Fibroblast of villous mesenchyme (primary cell): ENCODE measurements around the gene ITGA4. TPM values are rescaled to one million over a fixed set of nuclear protein-coding genes. Genes with fewer than 3 reads are reported as not detected.

Experiments
- DNase-seq: peaks from one replicate; pipeline ENCODE4 v3.0.0-alpha.2; 2010; ENCODE audit warnings: low read depth
- H3K4me3 ChIP-seq: 2 replicates; pipeline ENCODE4 v1.5.1; 2011; ENCODE audit warnings: low read depth, mild to moderate bottlenecking, low read length
- total RNA-seq: library from RNA; depleted of rRNA; stranded (reverse); fragments of >200 nt; gene quantifications from 2 replicates; pipeline ENCODE4 v1.2.3, GENCODE V29; 2012
- TF ChIP-seq, protein P1 (sequence below): IDR thresholded peaks from 2 replicates; pipeline ENCODE4 v1.5.1; 2012; ENCODE audit warnings: low read depth, mild to moderate bottlenecking, low read length; ENCODE audit not compliant: insufficient read depth

Gene ITGA4
- total RNA-seq, 1 donor: 132 TPM

DNA sequence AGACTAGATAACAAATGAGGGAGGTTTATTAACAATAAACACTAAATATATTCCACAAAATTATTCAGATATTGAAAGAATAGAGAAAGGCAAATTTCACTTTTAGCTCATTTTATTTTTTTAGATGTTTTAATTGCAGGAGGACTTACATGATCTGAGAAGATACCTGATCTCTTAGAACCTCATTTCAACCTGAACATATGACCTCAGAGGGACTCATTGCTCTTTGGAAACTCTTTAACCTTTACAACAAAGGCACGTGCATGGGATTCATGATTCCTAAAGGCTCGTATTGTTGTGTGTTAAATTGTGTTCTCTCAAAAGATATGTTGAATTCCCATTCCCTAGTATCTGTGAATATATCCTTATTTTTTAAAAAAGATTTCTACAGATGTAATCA, 35.7 kb upstream of the ITGA4 start:
- TF ChIP-seq, protein P1, sequence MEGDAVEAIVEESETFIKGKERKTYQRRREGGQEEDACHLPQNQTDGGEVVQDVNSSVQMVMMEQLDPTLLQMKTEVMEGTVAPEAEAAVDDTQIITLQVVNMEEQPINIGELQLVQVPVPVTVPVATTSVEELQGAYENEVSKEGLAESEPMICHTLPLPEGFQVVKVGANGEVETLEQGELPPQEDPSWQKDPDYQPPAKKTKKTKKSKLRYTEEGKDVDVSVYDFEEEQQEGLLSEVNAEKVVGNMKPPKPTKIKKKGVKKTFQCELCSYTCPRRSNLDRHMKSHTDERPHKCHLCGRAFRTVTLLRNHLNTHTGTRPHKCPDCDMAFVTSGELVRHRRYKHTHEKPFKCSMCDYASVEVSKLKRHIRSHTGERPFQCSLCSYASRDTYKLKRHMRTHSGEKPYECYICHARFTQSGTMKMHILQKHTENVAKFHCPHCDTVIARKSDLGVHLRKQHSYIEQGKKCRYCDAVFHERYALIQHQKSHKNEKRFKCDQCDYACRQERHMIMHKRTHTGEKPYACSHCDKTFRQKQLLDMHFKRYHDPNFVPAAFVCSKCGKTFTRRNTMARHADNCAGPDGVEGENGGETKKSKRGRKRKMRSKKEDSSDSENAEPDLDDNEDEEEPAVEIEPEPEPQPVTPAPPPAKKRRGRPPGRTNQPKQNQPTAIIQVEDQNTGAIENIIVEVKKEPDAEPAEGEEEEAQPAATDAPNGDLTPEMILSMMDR: no peak
- no peak overlapping the region for H3K4me3 ChIP-seq
- DNase-seq: no peak

DNA sequence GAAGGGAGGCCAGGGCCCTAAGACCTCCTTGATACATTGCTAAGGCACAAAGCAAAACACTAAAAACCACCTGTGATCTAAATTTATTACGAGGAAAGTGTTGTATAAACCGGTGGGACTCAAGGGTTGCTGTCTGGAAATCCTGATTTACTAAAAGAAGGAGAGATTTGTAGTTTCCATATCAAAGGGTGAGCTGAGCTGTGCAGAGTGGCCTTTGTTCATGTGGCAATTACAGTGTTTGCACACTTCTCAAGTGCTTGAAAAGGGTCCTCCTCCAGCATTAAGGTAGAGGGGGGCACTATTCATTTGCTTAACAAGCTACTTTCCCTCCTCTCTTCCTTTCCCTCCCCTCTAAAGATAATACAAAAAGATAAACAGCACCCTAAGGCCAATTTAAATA, 30.5 kb upstream of the ITGA4 start:
- no peak overlapping the region for H3K4me3 ChIP-seq
- TF ChIP-seq, protein P1: no peak
- DNase-seq: no peak

DNA sequence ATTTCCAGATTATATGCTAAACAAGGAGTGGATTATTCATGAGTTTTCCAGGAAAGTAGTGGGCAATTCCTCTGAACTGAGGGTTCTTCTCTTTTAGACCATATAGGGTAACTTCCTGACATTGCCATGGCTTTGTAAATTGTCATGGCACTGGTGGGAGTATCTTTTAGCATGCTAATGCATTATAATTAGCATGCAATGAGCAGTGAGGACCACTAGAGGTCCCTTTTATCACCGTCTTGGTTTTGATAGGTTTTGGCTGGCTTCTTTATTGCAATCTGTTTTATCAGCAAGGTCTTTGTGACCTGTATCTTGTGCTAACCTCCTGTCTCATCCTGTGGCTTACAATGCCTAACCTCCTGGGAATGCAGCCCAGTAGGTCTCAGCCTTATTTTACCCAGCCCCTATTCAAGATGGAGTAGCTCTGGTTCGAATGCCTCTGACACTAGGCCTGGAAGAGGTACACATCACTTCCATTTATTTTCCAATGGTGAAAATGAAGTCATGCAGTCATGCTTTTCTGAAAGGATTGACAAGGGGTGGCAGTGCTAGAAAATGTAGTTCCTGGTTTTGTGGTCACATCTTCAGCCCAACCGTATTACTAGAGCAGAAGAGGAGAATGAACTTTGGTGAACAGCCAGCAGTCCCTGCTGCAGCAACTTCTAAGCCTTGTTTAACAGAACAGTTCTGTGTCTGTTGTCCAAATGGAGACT, 26.6 kb upstream of the ITGA4 start:
- no peak overlapping the region for H3K4me3 ChIP-seq
- DNase-seq: peak; percentile 10
- TF ChIP-seq, protein P1: peak; percentile 61

DNA sequence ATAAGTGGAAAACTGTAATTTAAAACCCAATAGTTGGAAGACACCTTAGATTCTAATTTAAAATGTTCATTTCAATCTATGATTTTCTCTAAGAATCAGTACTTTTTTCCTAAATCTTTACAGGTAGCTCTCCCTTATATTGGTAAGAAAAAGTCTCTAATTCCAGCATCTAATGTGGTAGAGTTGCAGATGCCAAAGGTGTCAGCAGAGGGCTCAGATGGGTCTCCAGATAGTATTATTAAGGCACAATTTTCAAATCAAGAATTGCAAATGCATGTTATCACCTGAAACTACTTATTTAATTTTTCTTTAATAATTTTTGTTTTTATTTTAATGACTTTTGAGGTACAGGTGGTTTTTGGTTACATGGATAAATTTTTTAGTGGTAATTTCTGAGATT, 25.5 kb upstream of the ITGA4 start:
- no peak overlapping the region for H3K4me3 ChIP-seq
- DNase-seq: no peak
- TF ChIP-seq, protein P1: no peak

DNA sequence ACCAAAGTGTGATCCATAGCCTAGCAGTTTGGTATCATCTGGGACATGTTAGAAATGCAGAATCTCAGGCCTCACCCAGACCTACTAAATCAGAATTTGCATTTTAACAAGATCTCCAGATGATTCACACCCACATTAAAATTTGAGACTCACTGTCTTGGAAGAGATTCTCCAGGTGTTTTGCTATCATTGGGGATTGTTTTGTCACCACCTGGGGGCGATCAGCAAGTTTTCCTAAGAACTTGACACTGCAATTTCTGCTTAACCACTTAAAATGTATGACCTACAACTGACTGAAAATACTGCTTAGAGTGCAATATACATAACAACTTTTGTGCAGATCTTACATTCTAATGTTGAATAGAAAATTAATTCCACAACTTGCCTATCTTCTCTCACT, 18.9 kb upstream of the ITGA4 start:
- no peak for DNase-seq
- H3K4me3 ChIP-seq: no peak overlapping the region
- TF ChIP-seq, protein P1: peak; percentile 13

DNA sequence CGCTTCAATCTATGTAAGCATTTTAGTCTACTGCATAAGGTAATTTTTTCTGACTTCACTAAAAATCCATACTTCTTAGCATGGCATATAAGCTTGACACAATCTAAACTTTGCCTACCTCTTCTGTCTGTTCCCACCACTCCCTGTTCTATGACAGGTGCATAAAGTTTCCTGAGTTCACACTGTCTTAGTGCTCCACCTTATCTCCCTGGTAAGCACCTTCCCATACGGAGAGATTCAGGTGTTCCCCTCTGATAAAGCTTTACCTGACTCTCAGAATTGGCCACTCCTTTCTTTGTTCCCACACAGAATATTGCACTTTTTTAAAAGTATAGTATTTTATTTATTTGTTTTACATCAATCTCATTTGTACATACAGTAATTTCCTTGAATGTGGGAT, 16.8 kb upstream of the ITGA4 start:
- no peak overlapping the region for H3K4me3 ChIP-seq
- no peak for DNase-seq
- TF ChIP-seq, protein P1: no peak

DNA sequence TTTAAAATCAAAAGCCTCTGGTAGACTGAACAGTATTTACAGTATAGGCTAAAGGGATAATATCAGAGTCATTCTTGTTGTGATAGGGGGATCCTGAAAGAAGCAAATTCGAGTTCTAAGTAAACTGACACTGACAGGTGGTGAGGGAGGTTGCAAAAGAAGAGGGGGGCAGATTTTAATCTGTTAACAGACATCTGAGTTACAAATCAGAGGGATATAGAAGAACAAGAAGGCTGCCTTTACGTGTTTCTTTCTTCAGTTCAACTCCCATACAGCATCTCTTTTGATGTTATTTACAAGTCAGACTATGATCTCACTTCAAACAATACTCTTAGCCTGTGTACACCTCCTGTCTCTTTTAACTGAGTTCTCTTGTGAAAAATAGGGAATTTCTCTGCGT, 16.3 kb upstream of the ITGA4 start:
- no peak for DNase-seq
- H3K4me3 ChIP-seq: no peak overlapping the region
- TF ChIP-seq, protein P1: no peak
